GM21723 (cell line): ENCODE measurements around the gene ZNF33A.
"Not testable (repeated sequence)": the region's sequence is repeated elsewhere in the genome, so short reads cannot be mapped to it uniquely, and the experiment has no call there.

Experiments used
- ATAC-seq: cut with Tn5 transposase; IDR thresholded peaks from one replicate; pipeline ENCODE4 v1.9.1; 2021; ENCODE audit warnings: mild to moderate bottlenecking, moderate library complexity; ENCODE audit not compliant: unreplicated experiment

ZNF33A gene

DNA sequence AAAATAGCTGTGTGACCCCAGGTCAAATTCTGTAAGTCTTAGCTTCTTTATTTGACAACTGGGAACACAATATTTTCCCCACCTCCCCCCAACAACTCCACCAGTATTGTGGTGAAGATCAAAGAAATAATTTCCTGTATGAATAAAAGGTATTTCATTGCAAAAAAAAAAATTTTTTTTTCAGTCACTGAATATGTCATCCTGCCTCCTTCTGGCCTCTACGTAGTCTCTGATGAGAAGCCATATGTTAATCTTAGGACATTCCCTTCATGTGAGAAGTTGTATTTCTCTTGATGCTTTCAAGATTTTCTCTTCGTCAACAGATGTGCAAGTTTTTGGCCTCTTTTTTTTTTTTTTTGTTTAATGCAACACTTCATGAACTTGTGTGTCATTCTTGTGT is 33.0 kb downstream of the ZNF33A start:
- ATAC-seq: no peak

DNA sequence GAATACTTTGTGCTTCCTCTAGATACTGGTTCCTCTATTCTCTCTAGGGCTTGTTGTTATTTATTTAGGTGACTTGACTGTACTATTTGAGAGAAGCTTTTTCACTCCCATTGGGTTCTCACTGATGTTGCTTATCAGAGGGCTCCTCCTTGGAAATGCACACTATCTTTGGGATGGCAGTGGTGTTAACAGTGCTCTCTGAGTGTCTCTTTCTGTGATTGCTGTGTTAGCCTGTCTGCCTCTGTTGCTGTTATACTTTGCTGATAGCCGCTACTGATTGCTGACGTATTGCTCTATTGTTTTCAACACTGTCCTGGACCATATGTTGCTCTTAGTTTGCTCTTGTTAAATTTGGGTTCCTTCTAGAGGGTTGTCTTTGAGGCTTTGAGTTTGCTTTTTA is 34.7 kb downstream of the ZNF33A start:
- ATAC-seq: no peak

DNA sequence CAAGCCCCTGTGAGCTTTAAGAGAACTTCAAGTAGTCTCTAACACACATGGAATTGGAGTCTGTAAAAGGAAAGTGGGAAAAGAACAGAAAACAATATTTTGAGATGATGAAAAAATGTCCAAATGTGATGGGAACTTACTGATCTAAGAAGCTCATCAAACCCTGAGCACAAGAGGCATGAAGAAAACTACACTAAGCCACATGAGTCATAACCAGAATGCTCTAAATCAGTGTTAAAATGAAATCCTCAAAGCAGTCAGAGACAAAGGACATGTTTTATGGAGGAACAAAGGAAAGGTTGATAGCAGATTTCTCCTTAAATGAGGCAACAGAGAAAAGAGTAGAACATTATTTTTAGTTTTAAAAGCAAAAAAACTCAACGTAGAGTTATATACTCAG is 37.2 kb downstream of the ZNF33A start:
- peak; percentile 63 for ATAC-seq

DNA sequence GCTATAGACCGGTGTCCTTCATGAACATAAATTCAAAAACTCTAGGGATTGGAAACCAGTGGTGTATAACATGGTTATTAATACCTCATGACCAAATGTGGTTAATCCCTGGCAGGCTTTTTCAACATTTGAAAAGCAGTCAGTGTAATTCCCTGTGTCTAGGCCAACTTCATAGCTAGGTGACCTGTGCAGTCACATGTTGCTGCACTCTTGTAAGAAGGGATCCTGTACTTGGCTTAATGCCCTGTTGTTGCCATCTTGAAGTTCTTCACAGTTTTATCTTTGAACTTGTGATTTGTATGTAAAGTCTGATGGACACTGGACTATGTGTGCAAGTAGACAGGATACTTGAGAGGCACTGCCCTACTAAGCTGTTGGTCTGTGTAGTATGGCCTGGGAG is 39.7 kb downstream of the ZNF33A start:
- no peak for ATAC-seq

DNA sequence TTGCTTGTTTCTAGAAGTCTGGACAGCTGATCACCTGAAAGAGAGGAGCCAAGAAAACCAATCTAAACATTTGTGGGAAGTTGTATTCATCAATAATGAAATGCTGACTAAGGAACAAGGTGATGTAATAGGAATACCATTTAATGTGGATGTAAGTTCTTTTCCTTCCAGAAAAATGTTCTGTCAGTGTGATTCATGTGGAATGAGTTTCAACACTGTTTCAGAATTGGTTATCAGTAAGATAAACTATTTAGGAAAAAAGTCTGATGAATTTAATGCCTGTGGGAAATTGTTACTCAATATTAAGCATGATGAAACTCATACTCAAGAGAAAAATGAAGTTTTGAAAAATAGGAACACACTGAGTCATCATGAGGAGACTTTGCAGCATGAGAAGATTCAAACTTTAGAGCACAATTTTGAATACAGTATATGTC is 43.9 kb downstream of the ZNF33A start:
- no peak for ATAC-seq

DNA sequence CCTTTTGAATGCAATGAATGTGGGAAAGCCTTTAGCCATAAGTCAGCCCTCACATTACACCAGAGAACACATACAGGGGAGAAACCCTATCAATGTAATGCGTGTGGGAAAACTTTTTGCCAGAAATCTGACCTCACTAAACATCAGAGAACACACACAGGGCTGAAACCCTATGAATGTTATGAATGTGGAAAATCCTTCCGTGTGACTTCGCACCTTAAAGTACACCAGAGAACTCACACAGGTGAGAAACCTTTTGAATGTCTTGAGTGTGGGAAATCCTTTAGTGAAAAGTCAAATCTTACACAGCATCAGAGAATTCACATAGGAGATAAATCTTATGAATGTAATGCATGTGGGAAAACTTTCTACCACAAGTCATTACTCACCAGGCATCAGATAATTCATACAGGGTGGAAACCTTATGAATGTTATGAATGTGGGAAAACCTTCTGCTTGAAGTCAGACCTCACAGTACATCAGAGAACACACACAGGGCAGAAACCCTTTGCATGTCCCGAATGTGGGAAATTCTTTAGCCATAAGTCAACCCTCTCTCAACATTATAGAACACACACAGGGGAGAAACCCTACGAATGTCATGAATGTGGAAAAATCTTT is 44.9 kb downstream of the ZNF33A start:
- not testable (repeated sequence) for ATAC-seq

DNA sequence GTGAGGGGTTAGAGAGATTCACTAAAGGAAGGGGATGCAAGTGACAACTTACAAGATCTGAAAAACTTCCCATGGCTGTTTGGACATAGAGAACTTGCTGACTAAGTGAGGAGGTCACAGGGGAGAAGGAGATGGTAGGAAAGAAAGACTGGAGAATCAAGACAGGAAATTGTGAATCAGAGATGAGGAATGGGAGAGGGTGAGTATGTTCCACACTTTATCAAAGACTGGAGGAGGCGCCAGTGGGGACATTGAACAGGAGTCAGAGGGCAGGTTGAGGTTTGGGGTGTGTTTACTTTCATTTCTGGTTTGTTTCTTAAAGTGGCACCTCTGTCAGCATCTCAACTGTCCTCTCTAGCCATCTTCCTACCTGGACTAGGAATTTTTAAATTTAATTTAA is 59.2 kb downstream of the ZNF33A start:
- ATAC-seq: not testable (repeated sequence)

DNA sequence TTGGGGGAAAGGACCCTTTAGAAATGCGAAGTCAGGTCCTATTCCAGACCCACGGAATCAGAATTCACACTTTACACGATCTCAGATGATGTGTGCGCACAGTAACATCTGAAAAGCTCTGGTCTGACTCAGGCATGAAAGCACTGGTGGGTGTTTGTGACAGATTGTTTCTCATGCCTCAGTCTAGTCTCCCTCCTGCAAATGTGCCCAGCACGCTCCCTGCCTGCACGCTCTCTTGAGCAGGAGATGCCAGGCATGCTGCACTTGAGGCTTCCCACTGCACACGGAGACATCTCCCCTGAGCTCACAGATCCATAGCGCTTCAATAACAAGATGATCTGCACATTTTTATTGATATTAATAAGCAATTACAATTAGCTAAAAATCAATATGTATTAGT is 60.0 kb downstream of the ZNF33A start:
- no peak for ATAC-seq

DNA sequence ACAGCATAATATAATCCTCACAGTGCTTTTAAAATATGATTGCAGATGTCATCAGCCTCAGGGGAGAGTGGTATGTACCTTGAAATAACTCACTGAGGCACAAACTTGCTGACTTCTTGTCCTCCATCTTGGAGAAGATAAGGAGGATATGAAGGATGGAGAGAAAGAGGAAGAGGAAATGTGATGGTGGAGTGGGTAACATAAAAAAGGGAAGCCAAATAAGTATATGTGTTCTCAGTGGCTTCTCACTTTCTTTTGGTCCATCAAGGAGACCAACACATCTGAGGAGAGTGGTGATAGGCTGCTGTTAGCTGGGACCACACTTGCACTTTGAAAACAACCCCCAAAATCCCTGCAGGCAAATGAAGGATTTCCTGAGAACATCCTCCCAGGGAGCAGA is 62.1 kb downstream of the ZNF33A start:
- ATAC-seq: no peak

DNA sequence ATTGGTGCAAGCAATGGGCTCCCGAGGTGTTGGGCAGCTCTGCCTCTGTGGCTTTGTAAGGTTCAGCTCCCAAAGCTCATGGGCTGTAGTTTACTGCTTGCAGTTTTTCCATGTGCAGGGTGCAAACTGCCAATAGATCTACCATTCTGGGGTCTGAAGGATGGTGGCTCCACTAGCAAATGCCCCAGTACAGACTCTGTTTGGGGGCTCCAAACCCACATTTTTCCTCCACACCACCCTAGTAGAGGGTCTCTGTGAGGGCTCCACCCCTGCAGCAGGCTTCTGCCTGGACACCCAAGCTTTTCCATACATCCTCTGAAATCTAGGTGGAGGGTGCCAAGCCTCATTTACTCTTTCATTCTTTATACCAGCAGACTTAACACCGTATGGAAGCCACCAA is 66.2 kb downstream of the ZNF33A start:
- ATAC-seq: no peak

DNA sequence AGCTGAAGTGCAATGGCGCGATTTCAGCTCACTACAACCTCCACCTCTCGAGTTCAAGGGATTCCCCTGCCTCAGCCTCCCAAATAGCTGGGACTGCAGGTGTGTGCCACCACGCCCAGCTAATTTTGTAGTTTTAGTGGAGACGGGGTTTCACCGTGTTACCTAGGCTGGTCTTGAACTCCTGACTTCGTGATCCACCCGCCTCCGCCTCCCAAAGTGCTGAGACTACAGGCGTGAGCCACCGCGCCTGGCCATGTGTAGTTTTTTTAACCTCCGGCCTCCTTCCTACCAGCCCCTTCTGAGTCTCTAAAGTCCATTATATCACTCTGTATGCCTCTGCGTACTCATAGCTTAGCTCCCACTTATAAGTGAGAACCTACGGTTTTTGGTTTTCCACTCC is 82.8 kb downstream of the ZNF33A start:
- ATAC-seq: not testable (repeated sequence)

DNA sequence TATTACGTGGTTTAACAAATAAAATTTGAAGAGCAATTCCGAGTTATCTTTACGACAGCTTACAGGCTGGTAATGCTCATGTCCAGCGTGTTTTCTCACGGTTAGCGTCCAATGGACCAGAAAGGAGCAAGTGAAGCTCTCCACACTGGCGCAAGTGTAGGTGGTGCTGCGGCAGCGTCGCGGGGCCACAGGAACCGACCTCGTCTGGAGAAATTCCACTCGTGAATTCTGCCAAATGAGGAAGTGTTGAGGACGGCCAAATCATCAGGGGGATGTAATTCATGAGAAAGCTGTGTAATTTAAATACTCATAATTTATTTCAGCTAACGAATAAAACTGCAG is 83.3 kb downstream of the ZNF33A start:
- ATAC-seq: peak; percentile 20

DNA sequence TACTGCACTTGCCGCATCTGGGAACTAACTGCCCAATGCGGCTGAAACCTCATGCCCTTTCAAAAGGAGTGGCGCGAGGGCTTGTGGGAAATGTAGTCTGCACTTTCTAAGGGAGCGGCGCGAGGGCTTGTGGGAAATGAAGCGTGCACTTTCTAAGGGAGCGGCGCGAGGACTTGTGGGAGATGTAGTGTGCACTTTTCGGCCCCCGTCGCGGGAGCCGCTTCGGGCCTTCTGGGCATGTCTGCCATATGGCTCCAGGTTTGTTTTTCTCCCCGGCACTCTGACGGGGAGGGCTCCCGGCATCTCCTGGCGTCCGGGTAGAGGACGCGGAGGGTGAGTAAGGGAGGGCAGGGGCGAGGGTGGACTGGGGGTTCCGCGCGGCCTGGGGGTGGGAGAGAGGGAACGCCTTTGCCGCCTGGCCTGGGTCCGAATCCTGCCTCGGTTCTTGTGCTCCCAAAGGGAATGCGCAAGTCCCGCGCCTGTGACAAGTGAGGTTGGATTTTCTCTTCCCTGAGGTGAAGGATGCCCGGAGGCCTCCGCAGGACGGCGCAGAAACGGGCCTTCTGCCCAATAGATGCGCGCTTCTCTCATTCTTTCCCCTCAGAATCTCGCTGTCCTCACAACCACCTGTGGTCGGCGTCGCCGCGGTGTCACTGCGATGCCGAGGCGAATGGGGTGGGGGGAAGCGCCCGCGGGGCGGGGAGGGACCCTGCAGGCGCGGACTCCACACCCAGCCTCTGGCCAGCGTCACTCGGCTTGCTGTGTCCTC is 83.9 kb downstream of the ZNF33A start, which contains the start of gene ZNF37A:
Gene ZNF37A (plus strand): TSS at position 180 of the 769 bp plus-strand sequence. CDS start 2,281 bp downstream, outside the sequence.
- peak; percentile 97 for ATAC-seq

DNA sequence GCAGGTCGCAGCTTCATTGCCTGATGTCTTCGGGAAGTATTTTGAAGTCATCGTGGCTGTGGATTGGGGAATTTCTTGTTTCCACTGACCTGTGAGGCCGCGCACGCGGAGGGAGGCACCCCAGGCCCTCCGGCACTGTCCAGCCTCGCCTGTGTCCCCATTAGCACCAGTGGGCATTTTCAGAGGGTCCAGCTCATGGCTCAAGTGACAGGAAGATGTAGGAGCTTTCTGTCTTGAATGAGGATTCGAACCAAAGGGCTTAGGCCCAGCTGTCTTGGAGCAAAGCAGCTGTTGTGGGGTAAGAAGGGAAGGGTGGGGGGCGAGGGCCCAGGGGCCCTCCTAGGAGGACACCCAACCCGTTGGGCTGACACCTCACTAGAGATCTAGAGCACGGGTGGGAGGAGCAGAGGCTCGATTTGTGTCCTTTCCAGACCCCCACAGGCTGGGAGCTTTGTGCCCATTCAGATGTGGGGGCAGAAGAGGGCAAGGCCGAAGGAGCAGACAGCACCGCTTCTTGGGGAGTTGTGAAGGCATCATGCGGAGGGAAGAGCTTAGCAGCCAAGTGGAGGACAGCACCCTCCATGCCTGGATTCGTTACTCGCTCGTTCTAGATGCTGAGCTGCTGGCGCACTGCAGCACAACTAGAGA is 84.6 kb downstream of the ZNF33A start:
- ATAC-seq: no peak

DNA sequence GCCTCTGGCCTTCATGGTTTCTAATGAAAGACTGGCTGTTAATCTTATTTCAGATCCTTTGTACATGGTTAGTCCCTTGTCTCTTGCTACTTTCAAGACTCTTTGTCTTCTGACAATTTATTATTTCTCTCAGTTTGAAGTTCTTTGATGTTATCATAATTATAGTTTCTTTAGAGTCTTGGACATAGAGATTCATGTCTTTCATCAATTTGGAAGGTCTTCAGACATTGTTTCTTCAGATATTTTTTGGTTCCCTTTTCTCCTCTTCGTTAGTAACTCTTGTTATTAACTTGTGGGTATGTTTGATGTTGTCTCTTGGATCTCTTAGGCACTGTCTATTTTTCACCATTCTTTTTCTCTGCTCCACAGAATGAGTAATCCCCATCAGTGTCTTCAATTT is 92.4 kb downstream of the ZNF33A start:
- no peak for ATAC-seq

DNA sequence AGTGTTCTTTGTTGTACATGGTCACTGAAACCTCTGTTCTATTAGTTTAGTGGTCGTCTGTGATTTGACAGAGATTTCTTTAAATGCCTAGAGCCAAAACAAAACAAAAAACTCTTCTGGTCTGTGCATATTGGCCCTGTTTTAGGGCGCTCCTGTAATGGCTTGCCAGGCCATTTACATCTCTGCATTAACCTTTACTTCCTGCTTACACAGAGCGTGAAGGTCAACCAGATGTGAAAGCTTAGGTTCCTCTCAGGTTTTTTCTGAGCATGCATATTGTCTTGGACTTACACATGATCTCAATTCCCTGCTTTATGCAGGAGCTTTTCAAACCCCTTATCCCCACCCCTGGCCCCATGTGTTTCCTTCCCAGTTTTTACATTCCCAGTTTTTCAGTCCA is 93.3 kb downstream of the ZNF33A start:
- ATAC-seq: no peak

DNA sequence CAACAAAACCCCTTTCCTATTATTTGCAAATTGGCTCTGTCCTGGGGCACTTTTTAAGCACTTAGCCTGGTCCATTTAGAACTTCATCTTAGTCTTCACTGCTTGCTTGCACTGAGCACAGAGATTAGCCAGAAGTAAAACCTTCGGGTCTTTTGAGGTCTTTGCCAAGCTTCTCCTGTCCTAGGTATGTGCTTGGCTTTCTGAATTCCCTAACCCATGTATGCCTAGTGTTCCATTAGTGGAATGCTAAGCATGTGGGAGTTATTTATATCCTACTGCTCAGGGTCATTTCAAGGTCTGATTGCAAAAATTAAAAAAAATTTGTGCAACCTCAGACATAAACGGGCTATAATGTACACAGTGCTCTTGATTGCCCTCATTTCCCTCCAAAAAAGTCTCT is 101.7 kb downstream of the ZNF33A start:
- ATAC-seq: no peak
